ENCODE data around the gene PWP2. TPM values are rescaled to one million over a fixed set of nuclear protein-coding genes. Genes with fewer than 3 reads are reported as not detected.

PWP2 gene
- total and polyA plus RNA-seq, 2 donors (not counting 3 experiments of a cell fraction or from before 2014, with no cell fraction given): 5.1 to 31.8 TPM

GRCh38 chr21:44071359-44072104 is 35.7 kb upstream of the PWP2 start:
- no TSS peak for BruUV-seq (replicated peaks)
- CTCF ChIA-PET: no interaction called here
- no peak overlapping the region for H3K4me2 ChIP-seq (ENCODE audit: insufficient read depth, low read length)
- H3K79me2 ChIP-seq (ENCODE audit: control insufficient read depth, insufficient read depth, low read length): peaks cover 9% of the 10 kb centered on the region
- H2AFZ ChIP-seq (ENCODE audit: low read depth, low read length): no peak overlapping the region
- intact Hi-C loops (cut with micrococcal nuclease): no loop called here
- POLR2A ChIA-PET: no interaction called here
- no peak overlapping the region for H3K4me3 ChIP-seq (replicated peaks in 1 of 3; ENCODE audit: insufficient read depth in 1 of 3, low read depth in 1 of 3, low read length in 3 of 3)
- H3K9ac ChIP-seq (replicated peaks; ENCODE audit: extremely low read depth, insufficient read depth, low read length): no peak overlapping the region
- peaks cover 14 to 18% of the 10 kb centered on the region in 2 experiments for H3K36me3 ChIP-seq (ENCODE audit: control insufficient read depth in 2 of 2, extremely low read depth in 1 of 2, insufficient read depth in 2 of 2, low read length in 2 of 2)
- no peaks in the 10 kb centered on the region for H3K9me1 ChIP-seq (replicated peaks; ENCODE audit: control insufficient read depth, extremely low read depth, insufficient read depth, low read length)
- TF ChIP-seq FOS (IDR thresholded peaks at IDR 0.05; ENCODE audit: borderline replicate concordance, insufficient read depth, low read length) (no peak), EZH2 (IDR thresholded peaks at IDR 0.05; ENCODE audit: borderline replicate concordance, low read depth, low read length, severe bottlenecking) (no peak), POLR2A (IDR thresholded peaks at IDR 0.05; ENCODE audit: low read depth, low read length) (no peak), CTCF (IDR thresholded peaks at IDR 0.05; ENCODE audit: extremely low read depth in 1 of 2, insufficient read depth in 1 of 2, low read depth in 1 of 2, low read length in 2 of 2) (no peak), JUN (IDR thresholded peaks at IDR 0.05; ENCODE audit: borderline replicate concordance, insufficient read depth, insufficient read length, low read depth) (no peak)
- no peak for DNase-seq (ENCODE audit: low read depth, low spot score)
- no peaks in the 10 kb centered on the region for H4K20me1 ChIP-seq (replicated peaks; ENCODE audit: control insufficient read depth, extremely low read depth, insufficient read depth, low read length)
- dilution Hi-C loops (cut with MboI; ENCODE audit: extremely low pct_ligation_motif_present, low sequenced_read_pairs): no loop called here
- H3K9me3 ChIP-seq (replicated peaks; ENCODE audit: control insufficient read depth, insufficient read depth, low read length): no peaks in the 10 kb centered on the region
- FAIRE-seq: no peak
- no peak overlapping the region for H3K27ac ChIP-seq (ENCODE audit: insufficient read depth, low read depth, low read length)
- no peaks in the 10 kb centered on the region for H3K4me1 ChIP-seq (ENCODE audit: control insufficient read depth, extremely low read depth, insufficient read depth, low read length)
- H3K27me3 ChIP-seq (ENCODE audit: control insufficient read depth in 2 of 2, insufficient read depth in 2 of 2, low read length in 2 of 2): no peaks in the 10 kb centered on the region

All from endothelial cell of umbilical vein (primary cell).